ENCODE results near the gene NPRL2.

The NPRL2 gene

DNA sequence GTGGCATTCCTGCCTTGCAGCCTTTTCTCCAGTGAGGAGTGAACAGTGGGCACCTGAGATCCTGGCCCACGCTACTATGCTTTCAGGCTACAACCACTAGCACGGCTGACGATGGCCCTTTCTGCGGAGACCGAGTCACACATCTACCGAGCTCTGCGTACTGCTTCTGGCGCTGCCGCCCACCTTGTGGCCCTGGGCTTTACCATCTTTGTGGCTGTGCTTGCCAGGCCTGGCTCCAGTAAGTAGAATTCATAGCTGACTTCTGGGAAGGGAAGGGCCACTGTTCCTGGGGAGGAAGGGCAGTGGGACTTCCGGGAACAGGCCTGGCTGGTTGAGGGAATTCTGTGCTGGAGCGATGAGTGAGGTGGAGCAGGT lies 735 bp upstream of the NPRL2 start:
- peak overlapping the region; percentile 90 for H3K4me3 ChIP-seq
- no peaks in the 10 kb centered on the region for H3K9me3 ChIP-seq
- no peaks in the 10 kb centered on the region for H3K27me3 ChIP-seq (ENCODE audit: low read depth)
- no peak for DNase-seq (ENCODE audit: low spot score in 2 of 2)
- H3K4me1 ChIP-seq, result peaks cover 12% of the 10 kb centered on the region
- peaks cover 50% of the 10 kb centered on the region for H3K36me3 ChIP-seq (replicated peaks)
- in situ Hi-C loops (cut with MboI; ENCODE audit: low sequenced_read_pairs), result loop anchor here (10.0 kb wide), 1 partner anchor 1033 kb away; the partner anchor contains the start of gene MANF

DNA sequence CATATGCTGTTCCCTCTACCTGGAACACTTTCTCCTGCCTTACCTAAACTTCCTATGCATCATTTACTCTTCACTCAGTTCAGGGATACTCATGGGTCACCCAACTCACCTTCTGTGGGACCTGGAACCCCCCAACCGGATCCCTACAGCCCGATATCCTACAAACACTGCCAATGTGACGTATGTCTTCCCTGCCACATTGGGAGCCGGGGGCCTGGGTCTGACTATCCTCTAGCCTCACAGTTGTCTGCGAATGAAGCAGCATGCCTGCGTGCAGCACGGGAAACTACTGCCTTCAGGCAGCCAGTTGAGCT lies 405 bp downstream of the NPRL2 start:
- DNase-seq (ENCODE audit: low spot score in 2 of 2), result no peak
- Histone ChIP-seq H3K4me3 (peak overlapping the region; percentile 90), H3K9me3 (no peaks in the 10 kb centered on the region), H3K36me3 (replicated peaks) (peaks cover 39% of the 10 kb centered on the region), H3K27me3 (ENCODE audit: low read depth) (no peaks in the 10 kb centered on the region), H3K4me1 (peaks cover 9% of the 10 kb centered on the region)
- in situ Hi-C loops (cut with MboI; ENCODE audit: low sequenced_read_pairs), result loop anchor here (10.0 kb wide), 1 partner anchor 1035 kb away; the partner anchor contains the start of gene MANF

DNA sequence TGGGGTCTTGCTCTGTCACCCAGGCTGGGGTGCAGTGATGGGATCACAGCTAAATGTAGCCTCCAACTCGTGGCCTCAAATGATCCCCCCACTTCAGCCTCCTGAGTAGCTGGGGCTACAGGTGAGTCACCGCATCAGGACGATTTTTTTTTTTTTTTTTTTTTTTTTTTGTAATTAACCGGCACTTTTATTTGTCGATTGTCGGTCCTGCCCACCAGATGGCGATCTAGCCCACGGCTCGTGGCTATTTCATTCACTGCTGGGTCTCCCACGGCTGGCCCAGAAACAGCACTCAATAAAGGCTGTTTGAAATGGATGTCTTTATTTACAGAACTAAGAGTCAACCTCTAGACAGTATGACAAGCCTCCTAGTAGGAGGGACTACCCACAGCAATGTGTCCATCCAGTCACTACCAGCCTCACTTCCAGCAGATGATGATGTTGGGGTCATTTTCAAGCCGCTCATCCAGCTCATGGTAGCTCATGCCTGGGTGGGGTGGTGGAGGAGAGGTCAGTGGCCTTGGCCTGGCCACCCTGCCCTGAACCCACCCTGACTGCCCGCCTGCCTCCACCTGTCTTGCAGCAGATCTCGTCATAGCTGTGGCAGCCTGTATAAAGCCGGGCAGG lies 3.3 kb downstream of the NPRL2 start:
- in situ Hi-C loops (cut with MboI; ENCODE audit: low sequenced_read_pairs), result loop anchor here (5.0 kb wide), 1 partner anchor 200 kb away; no protein-coding TSS in a partner anchor
- DNase-seq (ENCODE audit: low spot score in 2 of 2), result peak; percentile 57 to 83

DNA sequence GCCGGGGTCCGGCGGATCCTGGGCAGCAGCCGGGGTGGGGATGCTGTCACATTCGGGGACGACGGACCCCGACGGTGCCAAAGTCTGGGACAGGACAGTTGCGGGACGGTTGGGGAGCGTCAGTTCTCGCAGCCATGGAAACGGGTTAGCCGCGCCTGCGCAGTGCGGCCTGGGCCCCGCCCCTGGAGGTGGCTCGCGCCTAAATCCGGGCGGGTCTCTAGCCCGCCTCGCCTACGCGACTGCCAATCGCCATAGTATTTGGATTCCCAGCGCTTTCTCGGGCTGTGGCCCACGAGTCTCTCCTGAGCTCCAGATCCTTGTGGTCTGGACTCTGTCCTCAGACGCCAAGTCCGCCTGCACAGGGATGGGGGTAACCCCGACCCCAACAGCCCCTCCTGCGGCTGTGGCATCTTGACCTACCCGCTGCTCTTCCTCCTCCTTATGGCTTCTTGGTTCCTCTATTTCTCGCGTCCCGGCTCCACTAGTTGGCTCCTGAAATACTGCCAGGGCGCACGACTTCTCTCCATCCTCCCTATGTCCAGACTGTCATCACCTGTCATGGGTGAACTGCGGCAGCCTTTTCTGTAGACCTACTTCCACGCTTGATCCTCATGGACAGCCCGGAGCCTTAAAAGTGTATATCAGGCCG lies 4.9 kb downstream of the NPRL2 start, which contains the start of gene ZMYND10:
ZMYND10 (minus strand) TSS at position 147 of the 649 bp plus-strand sequence. CDS start 153 bp downstream, outside the sequence.
- no peaks in the 10 kb centered on the region for H3K9me3 ChIP-seq
- peaks cover 18% of the 10 kb centered on the region for H3K36me3 ChIP-seq (replicated peaks)
- H3K4me1 ChIP-seq, result peaks cover 9% of the 10 kb centered on the region
- no peaks in the 10 kb centered on the region for H3K27me3 ChIP-seq (ENCODE audit: low read depth)
- DNase-seq (ENCODE audit: low spot score in 2 of 2), result no peak
- no peak within 1 kb of the TSS for H3K4me3 ChIP-seq
- in situ Hi-C loops (cut with MboI; ENCODE audit: low sequenced_read_pairs), result loop anchor here (5.0 kb wide), 1 partner anchor 202 kb away; no protein-coding TSS in a partner anchor

More for the DNA sequence above, 3.3 kb downstream of the NPRL2 start:
- Histone ChIP-seq H3K9me3 (no peaks in the 10 kb centered on the region), H3K4me3 (no peak overlapping the region), H3K4me1 (peaks cover 9% of the 10 kb centered on the region), H3K36me3 (replicated peaks) (peaks cover 21% of the 10 kb centered on the region), H3K27me3 (ENCODE audit: low read depth) (no peaks in the 10 kb centered on the region)

GRCh38 chr3:50345008-50345407 lies 5.6 kb downstream of the NPRL2 start:
- Histone ChIP-seq H3K4me1 (peaks cover 3% of the 10 kb centered on the region), H3K27me3 (ENCODE audit: low read depth) (no peaks in the 10 kb centered on the region), H3K4me3 (no peak overlapping the region), H3K9me3 (no peaks in the 10 kb centered on the region), H3K36me3 (replicated peaks) (peaks cover 18% of the 10 kb centered on the region)
- DNase-seq (ENCODE audit: low spot score in 2 of 2), result peak in 1 of 2 experiments; percentile 7
- in situ Hi-C loops (cut with MboI; ENCODE audit: low sequenced_read_pairs), result loop anchor here (5.0 kb wide), 1 partner anchor 202 kb away; no protein-coding TSS in a partner anchor

DNA sequence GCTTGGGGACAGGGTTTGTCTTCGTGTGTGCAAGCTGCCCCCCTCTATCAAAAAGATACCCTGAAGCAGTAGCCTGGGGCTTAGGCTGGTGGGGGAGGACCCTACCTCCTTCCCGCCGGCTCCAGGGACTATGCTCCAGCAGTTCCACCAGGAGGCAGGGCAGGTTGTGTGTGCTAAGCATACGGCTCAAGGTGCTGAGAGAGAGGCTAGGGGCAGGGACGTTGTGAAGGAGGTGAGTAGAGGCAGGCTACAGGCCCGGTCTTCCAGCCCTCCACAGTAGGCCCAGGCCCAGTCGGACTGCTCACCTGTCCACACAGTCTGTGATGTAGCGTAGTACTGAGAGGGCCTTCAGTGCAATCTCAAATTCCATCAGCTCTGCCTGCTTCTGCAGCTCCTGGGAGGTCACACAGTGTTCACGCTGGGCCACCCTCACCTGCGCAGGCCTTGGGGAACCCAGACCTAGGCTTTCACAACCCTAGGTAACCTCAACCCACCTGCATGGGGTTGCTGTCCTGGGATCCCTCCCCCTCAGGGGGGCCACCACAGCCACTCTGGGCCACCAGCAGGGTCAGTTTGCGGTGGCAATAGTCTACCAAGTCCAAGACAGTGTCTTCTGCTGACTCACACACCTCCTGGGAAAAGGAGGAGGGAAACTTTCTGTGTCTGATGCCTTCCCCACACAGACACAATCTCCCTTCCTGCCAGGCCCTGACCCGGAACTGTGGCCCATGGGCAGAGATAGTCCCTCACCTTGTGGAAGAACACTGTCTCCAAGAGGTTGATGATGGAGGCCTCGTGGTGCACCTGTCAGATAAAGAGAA lies 7.6 kb downstream of the NPRL2 start:
- in situ Hi-C loops (cut with MboI; ENCODE audit: low sequenced_read_pairs), result no loop called here
- no peak overlapping the region for H3K4me3 ChIP-seq
- H3K9me3 ChIP-seq, result no peaks in the 10 kb centered on the region
- peaks cover 9% of the 10 kb centered on the region for H3K4me1 ChIP-seq
- DNase-seq (ENCODE audit: low spot score in 2 of 2), result peak in 1 of 2 experiments; percentile 19
- peaks cover 7% of the 10 kb centered on the region for H3K36me3 ChIP-seq (replicated peaks)
- no peaks in the 10 kb centered on the region for H3K27me3 ChIP-seq (ENCODE audit: low read depth)

- in situ Hi-C loops (cut with MboI; ENCODE audit: low sequenced_read_pairs), result no loop called here
- no peak overlapping the region for H3K4me3 ChIP-seq
- H3K36me3 ChIP-seq (replicated peaks), result no peaks in the 10 kb centered on the region
- no peaks in the 10 kb centered on the region for H3K9me3 ChIP-seq
- DNase-seq (ENCODE audit: low spot score in 2 of 2), result no peak
- H3K27me3 ChIP-seq (ENCODE audit: low read depth), result no peaks in the 10 kb centered on the region
- peaks cover 13% of the 10 kb centered on the region for H3K4me1 ChIP-seq
These were observed 8.5 kb downstream of the NPRL2 start for GRCh38 chr3:50341996-50342650.

- Histone ChIP-seq H3K4me1 (peaks cover 13% of the 10 kb centered on the region), H3K27me3 (ENCODE audit: low read depth) (no peaks in the 10 kb centered on the region)
These were observed 9.0 kb downstream of the NPRL2 start for GRCh38 chr3:50341537-50341936.

GRCh38 chr3:50340448-50341329 lies 9.9 kb downstream of the NPRL2 start, which contains the start of gene RASSF1:
RASSF1 (minus strand) TSS chr3:50340836; CDS start chr3:50340805, 31 bp downstream.
- Histone ChIP-seq H3K36me3 (replicated peaks) (peaks cover 11% of the 10 kb centered on the region; the same call in 1 of the 2 replicates), H3K4me3 (no peak within 1 kb of the TSS; the same call in 1 of the 2 replicates), H3K27me3 (ENCODE audit: low read depth) (no peaks in the 10 kb centered on the region), H3K9me3 (no peaks in the 10 kb centered on the region), H3K4me1 (peaks cover 16% of the 10 kb centered on the region)
- peak in 1 of 2 experiments; percentile 31 for DNase-seq (ENCODE audit: low spot score in 2 of 2)
- in situ Hi-C loops (cut with MboI; ENCODE audit: low sequenced_read_pairs), result no loop called here

More at GRCh38 chr3:50341537-50341936, 9.0 kb downstream of the NPRL2 start:
- Histone ChIP-seq H3K36me3 (replicated peaks) (peaks cover 5% of the 10 kb centered on the region; the same call in 1 of the 2 replicates), H3K4me3 (no peak overlapping the region), H3K9me3 (no peaks in the 10 kb centered on the region)
- DNase-seq (ENCODE audit: low spot score in 2 of 2), result peak in 1 of 2 experiments; percentile 6
- in situ Hi-C loops (cut with MboI; ENCODE audit: low sequenced_read_pairs), result no loop called here

DNA sequence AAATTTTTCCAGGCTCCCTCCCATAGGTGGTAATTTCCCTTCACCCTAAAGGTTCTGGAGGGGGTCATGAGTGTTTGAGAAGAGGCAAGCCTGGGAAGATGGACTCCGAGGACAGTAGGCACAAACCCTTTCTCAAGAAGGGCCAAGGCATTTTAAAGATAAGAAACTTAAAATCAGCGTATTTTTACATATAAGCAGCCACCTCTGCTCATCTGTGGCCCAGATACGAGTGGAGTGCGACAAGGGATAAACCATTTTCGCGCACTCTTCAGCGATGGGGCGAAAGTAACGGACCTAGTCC lies 10.5 kb downstream of the NPRL2 start:
- no peak for DNase-seq (ENCODE audit: low spot score in 2 of 2)
- Histone ChIP-seq H3K4me1 (peaks cover 22% of the 10 kb centered on the region), H3K9me3 (no peaks in the 10 kb centered on the region), H3K36me3 (replicated peaks) (peaks cover 11% of the 10 kb centered on the region; the same call in 1 of the 2 replicates), H3K4me3 (no peak overlapping the region; the same call in 1 of the 2 replicates), H3K27me3 (ENCODE audit: low read depth) (no peaks in the 10 kb centered on the region)
- in situ Hi-C loops (cut with MboI; ENCODE audit: low sequenced_read_pairs), result no loop called here

DNA sequence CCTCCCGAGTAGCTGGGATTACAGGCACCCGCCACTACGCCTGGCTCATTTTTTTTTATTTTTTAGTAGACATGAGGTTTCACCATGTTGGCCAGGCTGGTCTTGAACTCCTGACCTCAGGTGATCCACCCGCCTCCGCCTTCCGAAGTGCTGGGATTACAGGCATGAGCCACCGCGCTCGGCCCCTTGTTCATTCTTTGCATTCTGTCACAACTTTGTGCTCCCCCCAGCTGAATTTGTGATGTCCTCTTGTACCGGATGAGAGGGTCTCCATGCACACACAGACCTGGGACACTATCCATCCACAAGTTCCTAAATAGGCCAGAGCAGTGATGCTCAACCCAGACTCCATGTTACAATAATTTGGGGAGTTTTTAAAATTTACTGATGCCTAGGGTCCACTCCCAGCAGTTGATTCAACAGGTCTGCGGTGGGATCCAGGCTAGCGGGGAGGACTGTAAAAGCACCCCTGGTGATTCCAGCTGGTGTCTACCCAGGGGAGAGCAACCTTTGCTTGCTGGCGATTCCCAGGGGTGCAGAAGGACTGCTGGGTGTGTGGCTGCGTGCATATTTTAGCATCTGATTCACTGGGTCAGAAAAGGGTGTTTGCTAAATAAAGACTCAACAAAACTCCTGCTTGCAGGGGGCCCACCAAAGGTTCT lies 11.0 kb downstream of the NPRL2 start:
- no peaks in the 10 kb centered on the region for H3K27me3 ChIP-seq (ENCODE audit: low read depth)
- in situ Hi-C loops (cut with MboI; ENCODE audit: low sequenced_read_pairs), result no loop called here

GRCh38 chr3:50338965-50339364 lies 11.6 kb downstream of the NPRL2 start:
- no peaks in the 10 kb centered on the region for H3K9me3 ChIP-seq
- H3K27me3 ChIP-seq (ENCODE audit: low read depth), result no peaks in the 10 kb centered on the region
- in situ Hi-C loops (cut with MboI; ENCODE audit: low sequenced_read_pairs), result no loop called here
- H3K4me1 ChIP-seq, result peaks cover 24% of the 10 kb centered on the region
- peaks cover 18% of the 10 kb centered on the region for H3K36me3 ChIP-seq (replicated peaks)
- no peak for DNase-seq (ENCODE audit: low spot score in 2 of 2)
- no peak overlapping the region for H3K4me3 ChIP-seq

More for the DNA sequence above, 11.0 kb downstream of the NPRL2 start:
- Histone ChIP-seq H3K4me1 (peaks cover 24% of the 10 kb centered on the region), H3K9me3 (no peaks in the 10 kb centered on the region), H3K36me3 (replicated peaks) (peaks cover 12% of the 10 kb centered on the region; the same call in 1 of the 2 replicates), H3K4me3 (no peak overlapping the region; the same call in 1 of the 2 replicates)
- DNase-seq (ENCODE audit: low spot score in 2 of 2), result no peak
